ENCODE measurements around the gene SUSD3. TPM values are rescaled to one million over a fixed set of nuclear protein-coding genes. Genes with fewer than 3 reads are reported as not detected.

The SUSD3 gene
- total RNA-seq, 2 donors from 2014 or later: 7.0 to 21.4 TPM

- Histone ChIP-seq H3K27ac (no peak overlapping the region), H3K27me3 (replicated peaks; ENCODE audit: insufficient read depth) (no peaks in the 10 kb centered on the region), H3K9me3 (no peaks in the 10 kb centered on the region), H3K36me3 (no peaks in the 10 kb centered on the region), H3K4me1 (ENCODE audit: control insufficient read depth in 1 of 2, low read depth in 2 of 2) (no peaks in the 10 kb centered on the region), H3K4me3 (no peak overlapping the region)
- no peak for TF ChIP-seq CTCF (IDR thresholded peaks at IDR 0.05)
- DNase-seq (ENCODE audit: low spot score) (no peak), ATAC-seq (ENCODE audit: insufficient number of reproducible peaks, low FRiP score, low read depth) (no peak)
These were observed 22.6 kb downstream of the SUSD3 start for GRCh38 chr9:93081081-93081529.

- Histone ChIP-seq H3K4me1 (ENCODE audit: control insufficient read depth in 1 of 2, low read depth in 2 of 2) (no peaks in the 10 kb centered on the region), H3K9me3 (no peaks in the 10 kb centered on the region), H3K27me3 (replicated peaks; ENCODE audit: insufficient read depth) (no peaks in the 10 kb centered on the region), H3K4me3 (no peak overlapping the region), H3K36me3 (no peaks in the 10 kb centered on the region), H3K27ac (no peak overlapping the region)
- DNase-seq (ENCODE audit: low spot score): no peak
- TF ChIP-seq CTCF (IDR thresholded peaks at IDR 0.05): no peak
- ATAC-seq (ENCODE audit: insufficient number of reproducible peaks, low FRiP score, low read depth): no peak
These were observed 23.4 kb downstream of the SUSD3 start for GRCh38 chr9:93081931-93082330.

- ATAC-seq (ENCODE audit: insufficient number of reproducible peaks, low FRiP score, low read depth): no peak
- H3K36me3 ChIP-seq: no peaks in the 10 kb centered on the region
- no peak for TF ChIP-seq CTCF (IDR thresholded peaks at IDR 0.05)
- H3K27me3 ChIP-seq (replicated peaks; ENCODE audit: insufficient read depth): no peaks in the 10 kb centered on the region
- H3K27ac ChIP-seq: no peak overlapping the region
- no peaks in the 10 kb centered on the region for H3K9me3 ChIP-seq
- DNase-seq (ENCODE audit: low spot score): no peak
- H3K4me1 ChIP-seq (ENCODE audit: control insufficient read depth in 1 of 2, low read depth in 2 of 2): no peaks in the 10 kb centered on the region
- H3K4me3 ChIP-seq: no peak overlapping the region
These were observed 24.4 kb downstream of the SUSD3 start for GRCh38 chr9:93082841-93083411.

GRCh38 chr9:93083592-93084470 is 25.3 kb downstream of the SUSD3 start:
- DNase-seq (ENCODE audit: low spot score) (no peak), ATAC-seq (ENCODE audit: insufficient number of reproducible peaks, low FRiP score, low read depth) (no peak)
- H3K36me3 ChIP-seq: no peaks in the 10 kb centered on the region
- no peaks in the 10 kb centered on the region for H3K9me3 ChIP-seq
- no peak for TF ChIP-seq CTCF (IDR thresholded peaks at IDR 0.05)
- H3K4me3 ChIP-seq: no peak overlapping the region
- H3K4me1 ChIP-seq (ENCODE audit: control insufficient read depth in 1 of 2, low read depth in 2 of 2): no peaks in the 10 kb centered on the region
- H3K27ac ChIP-seq: no peak overlapping the region
- no peaks in the 10 kb centered on the region for H3K27me3 ChIP-seq (replicated peaks; ENCODE audit: insufficient read depth)

- H3K4me3 ChIP-seq: no peak overlapping the region
- H3K27me3 ChIP-seq (replicated peaks; ENCODE audit: insufficient read depth): no peaks in the 10 kb centered on the region
- ATAC-seq (ENCODE audit: insufficient number of reproducible peaks, low FRiP score, low read depth) (no peak), DNase-seq (ENCODE audit: low spot score) (no peak)
- no peak for TF ChIP-seq CTCF (IDR thresholded peaks at IDR 0.05)
- no peaks in the 10 kb centered on the region for H3K4me1 ChIP-seq (ENCODE audit: control insufficient read depth in 1 of 2, low read depth in 2 of 2)
- no peaks in the 10 kb centered on the region for H3K9me3 ChIP-seq
- H3K36me3 ChIP-seq: no peaks in the 10 kb centered on the region
- H3K27ac ChIP-seq: no peak overlapping the region
These were observed 26.0 kb downstream of the SUSD3 start for GRCh38 chr9:93084471-93084881.
